Activated CD4-positive, alpha-beta memory T cell treated with anti-CD3 and anti-CD28 coated beads for 36 hours (primary cell): ENCODE measurements around the gene CSRNP3. TPM values are rescaled to one million over a fixed set of nuclear protein-coding genes. Genes with fewer than 3 reads are reported as not detected.

ENCODE experiments used
- CTCF ChIA-PET: fragments of 350-600 bp; sonication (Branson Sonifier 250); formaldehyde crosslinking; loops from one replicate; lab custom pipeline; 2021; ENCODE audit warnings: antibody characterized with exemption, inconsistent platforms; lab: Charles Lee
- POLR2A ChIA-PET: fragments of 350-600 bp; sonication (Branson Sonifier 250); formaldehyde crosslinking; loops from one replicate; lab custom pipeline; 2021; ENCODE audit warnings: antibody characterized with exemption; lab: Charles Lee
- DNase-seq: peaks from one replicate; pipeline ENCODE4 v3.0.0-alpha.2; 2020
- H3K27ac Mint-ChIP-seq: one replicate; pipeline ENCODE4 v1.8.0; 2021; ENCODE audit warnings: mixed read lengths
- H3K27me3 Mint-ChIP-seq: one replicate; pipeline ENCODE4 v1.8.0; 2021; ENCODE audit warnings: mixed read lengths
- H3K36me3 Mint-ChIP-seq: one replicate; pipeline ENCODE4 v1.8.0; 2021; ENCODE audit warnings: mixed read lengths
- H3K4me1 Mint-ChIP-seq: one replicate; pipeline ENCODE4 v1.8.0; 2021; ENCODE audit warnings: low read depth, mixed read lengths
- H3K4me3 Mint-ChIP-seq: one replicate; pipeline ENCODE4 v1.8.0; 2021; ENCODE audit warnings: mild to moderate bottlenecking, mixed read lengths
- H3K9me3 Mint-ChIP-seq: one replicate; pipeline ENCODE4 v1.8.0; 2021; ENCODE audit warnings: mixed read lengths
- intact Hi-C: fragments of 100-400 bp; cut with micrococcal nuclease; formaldehyde crosslinking; loops from one replicate; pipeline ENCODE4 v1.15.1; 2023
- total RNA-seq, 2 experiments: library from RNA; stranded (reverse); gene quantifications; one replicate each; pipeline ENCODE4 v1.2.3, GENCODE V29; 2021

Gene CSRNP3
- total RNA-seq, 2 experiments from 2014 or later = not detected

- intact Hi-C loops = no loop called here
- Mint-ChIP-seq H3K27me3 (peaks cover 1% of the 10 kb centered on the region), H3K9me3 (no peaks in the 10 kb centered on the region), H3K4me3 (no peak overlapping the region), H3K27ac (no peak overlapping the region), H3K4me1 (no peaks in the 10 kb centered on the region), H3K36me3 (no peaks in the 10 kb centered on the region)
- no peak for DNase-seq
- CTCF ChIA-PET = no interaction called here
- POLR2A ChIA-PET = no interaction called here
Measured at GRCh38 chr2:165475277-165476004, 5.9 kb downstream of the CSRNP3 start.

GRCh38 chr2:165479856-165480255 lies 10.4 kb downstream of the CSRNP3 start:
- Mint-ChIP-seq H3K27ac (no peak overlapping the region), H3K9me3 (no peaks in the 10 kb centered on the region), H3K4me1 (no peaks in the 10 kb centered on the region), H3K4me3 (no peak overlapping the region), H3K27me3 (peaks cover 1% of the 10 kb centered on the region), H3K36me3 (no peaks in the 10 kb centered on the region)
- ChIA-PET POLR2A (no interaction called here), CTCF (no interaction called here)
- intact Hi-C loops = no loop called here
- DNase-seq = no peak

- Mint-ChIP-seq H3K4me1 (no peaks in the 10 kb centered on the region), H3K36me3 (no peaks in the 10 kb centered on the region), H3K27me3 (no peaks in the 10 kb centered on the region), H3K4me3 (no peak overlapping the region), H3K9me3 (no peaks in the 10 kb centered on the region), H3K27ac (no peak overlapping the region)
- intact Hi-C loops = no loop called here
- no peak for DNase-seq
- CTCF ChIA-PET = no interaction called here
- POLR2A ChIA-PET = no interaction called here
Measured at GRCh38 chr2:165494573-165494972, 25.1 kb downstream of the CSRNP3 start.

- H3K4me3 Mint-ChIP-seq = no peak overlapping the region
- intact Hi-C loops = no loop called here
- POLR2A ChIA-PET = no interaction called here
- no peak overlapping the region for H3K27ac Mint-ChIP-seq
- DNase-seq = no peak
- no peaks in the 10 kb centered on the region for H3K4me1 Mint-ChIP-seq
- H3K9me3 Mint-ChIP-seq = no peaks in the 10 kb centered on the region
- CTCF ChIA-PET = no interaction called here
- H3K36me3 Mint-ChIP-seq = no peaks in the 10 kb centered on the region
- no peaks in the 10 kb centered on the region for H3K27me3 Mint-ChIP-seq
Measured at GRCh38 chr2:165497659-165498317, 28.3 kb downstream of the CSRNP3 start.

DNA sequence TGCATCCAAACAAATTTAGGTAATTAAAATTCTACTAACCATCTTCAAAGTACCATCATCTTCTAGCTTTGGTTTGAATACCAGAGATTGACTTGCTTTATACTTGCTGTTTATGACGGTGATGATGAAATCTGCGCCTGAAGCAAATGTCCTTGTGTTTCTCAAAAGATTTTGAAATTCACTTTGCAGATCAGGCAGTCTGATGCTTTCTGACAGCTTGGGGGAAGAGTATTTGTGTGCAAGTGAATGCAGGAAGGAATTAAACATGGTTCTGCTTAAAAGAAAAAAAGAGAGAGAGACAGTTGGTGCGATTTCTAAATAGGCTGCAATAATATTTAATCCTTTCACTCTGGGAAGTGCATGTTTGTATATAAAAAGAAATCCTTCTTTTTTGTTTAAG lies 29.6 kb downstream of the CSRNP3 start:
- Mint-ChIP-seq H3K27ac (no peak overlapping the region), H3K36me3 (no peaks in the 10 kb centered on the region), H3K4me1 (no peaks in the 10 kb centered on the region), H3K27me3 (no peaks in the 10 kb centered on the region), H3K9me3 (no peaks in the 10 kb centered on the region), H3K4me3 (no peak overlapping the region)
- intact Hi-C loops = no loop called here
- no peak for DNase-seq
- ChIA-PET POLR2A (no interaction called here), CTCF (no interaction called here)

- intact Hi-C loops = no loop called here
- CTCF ChIA-PET = no interaction called here
- Mint-ChIP-seq H3K27me3 (no peaks in the 10 kb centered on the region), H3K9me3 (no peaks in the 10 kb centered on the region), H3K4me1 (no peaks in the 10 kb centered on the region), H3K36me3 (no peaks in the 10 kb centered on the region), H3K27ac (no peak overlapping the region), H3K4me3 (no peak overlapping the region)
- POLR2A ChIA-PET = no interaction called here
- DNase-seq = no peak
Measured at GRCh38 chr2:165500001-165500400, 30.5 kb downstream of the CSRNP3 start.

GRCh38 chr2:165500816-165501215 lies 31.3 kb downstream of the CSRNP3 start:
- Mint-ChIP-seq H3K9me3 (no peaks in the 10 kb centered on the region), H3K36me3 (no peaks in the 10 kb centered on the region), H3K4me1 (no peaks in the 10 kb centered on the region), H3K4me3 (no peak overlapping the region), H3K27me3 (no peaks in the 10 kb centered on the region), H3K27ac (no peak overlapping the region)
- ChIA-PET CTCF (no interaction called here), POLR2A (no interaction called here)
- no peak for DNase-seq
- intact Hi-C loops = no loop called here

- Mint-ChIP-seq H3K27me3 (no peaks in the 10 kb centered on the region), H3K36me3 (no peaks in the 10 kb centered on the region), H3K4me3 (no peak overlapping the region), H3K9me3 (no peaks in the 10 kb centered on the region), H3K4me1 (no peaks in the 10 kb centered on the region), H3K27ac (no peak overlapping the region)
- CTCF ChIA-PET = no interaction called here
- DNase-seq = no peak
- intact Hi-C loops = no loop called here
- POLR2A ChIA-PET = no interaction called here
Measured at GRCh38 chr2:165505514-165505913, 36.0 kb downstream of the CSRNP3 start.

DNA sequence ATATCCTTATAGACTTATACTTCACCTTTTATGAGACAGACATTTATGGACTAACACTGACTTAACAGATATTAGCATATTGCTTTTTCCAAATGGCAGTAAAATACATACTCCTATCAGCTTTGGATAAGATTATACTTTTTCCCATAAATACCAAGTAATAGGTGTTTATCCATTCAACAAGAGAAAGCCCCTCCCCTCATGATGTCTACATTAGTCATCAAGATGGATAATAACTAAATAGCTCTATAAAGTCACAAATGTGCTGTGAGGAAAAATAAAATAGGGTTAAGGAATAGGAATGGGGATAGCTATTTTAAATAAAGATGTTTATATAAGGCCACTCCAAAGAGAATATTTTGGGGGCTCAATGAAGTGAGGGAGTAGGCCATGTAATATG lies 39.4 kb downstream of the CSRNP3 start:
- ChIA-PET POLR2A (no interaction called here), CTCF (no interaction called here)
- Mint-ChIP-seq H3K36me3 (no peaks in the 10 kb centered on the region), H3K4me1 (no peaks in the 10 kb centered on the region), H3K27me3 (no peaks in the 10 kb centered on the region), H3K9me3 (no peaks in the 10 kb centered on the region), H3K4me3 (no peak overlapping the region), H3K27ac (no peak overlapping the region)
- DNase-seq = no peak
- intact Hi-C loops = no loop called here

DNA sequence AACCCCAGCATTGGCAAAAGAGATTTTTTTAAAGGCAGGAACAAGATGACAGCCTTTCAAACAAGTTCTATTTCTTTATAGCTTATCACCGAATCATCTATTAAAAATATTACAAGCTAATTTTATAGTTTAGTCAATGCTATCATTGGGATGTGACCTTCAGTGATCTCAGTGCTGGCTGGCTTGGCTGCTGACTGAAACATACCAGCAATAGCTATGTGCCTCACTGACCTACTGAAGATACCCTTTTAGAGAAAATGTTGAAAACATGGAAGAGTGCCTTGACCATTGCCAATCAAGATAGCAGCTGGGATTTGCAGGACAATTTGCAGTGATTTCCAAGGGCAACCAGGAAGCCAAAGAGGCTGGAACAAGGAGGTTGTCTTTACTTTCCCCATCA lies 44.0 kb downstream of the CSRNP3 start:
- Mint-ChIP-seq H3K4me1 (no peaks in the 10 kb centered on the region), H3K4me3 (no peak overlapping the region), H3K9me3 (no peaks in the 10 kb centered on the region), H3K27me3 (no peaks in the 10 kb centered on the region), H3K36me3 (no peaks in the 10 kb centered on the region), H3K27ac (no peak overlapping the region)
- intact Hi-C loops = no loop called here
- no peak for DNase-seq
- ChIA-PET CTCF (no interaction called here), POLR2A (no interaction called here)

- H3K36me3 Mint-ChIP-seq = no peaks in the 10 kb centered on the region
- intact Hi-C loops = no loop called here
- H3K9me3 Mint-ChIP-seq = no peaks in the 10 kb centered on the region
- H3K27me3 Mint-ChIP-seq = no peaks in the 10 kb centered on the region
- DNase-seq = no peak
- ChIA-PET CTCF (no interaction called here), POLR2A (no interaction called here)
- no peak overlapping the region for H3K27ac Mint-ChIP-seq
- no peak overlapping the region for H3K4me3 Mint-ChIP-seq
- H3K4me1 Mint-ChIP-seq = no peaks in the 10 kb centered on the region
Measured at GRCh38 chr2:165518611-165519010, 49.1 kb downstream of the CSRNP3 start.

- H3K4me1 Mint-ChIP-seq = no peaks in the 10 kb centered on the region
- no peak for DNase-seq
- CTCF ChIA-PET = no interaction called here
- no peaks in the 10 kb centered on the region for H3K36me3 Mint-ChIP-seq
- H3K9me3 Mint-ChIP-seq = no peaks in the 10 kb centered on the region
- no peaks in the 10 kb centered on the region for H3K27me3 Mint-ChIP-seq
- POLR2A ChIA-PET = no interaction called here
- H3K27ac Mint-ChIP-seq = no peak overlapping the region
- no peak overlapping the region for H3K4me3 Mint-ChIP-seq
- intact Hi-C loops = no loop called here
Measured at GRCh38 chr2:165522719-165523118, 53.2 kb downstream of the CSRNP3 start.

- intact Hi-C loops = no loop called here
- POLR2A ChIA-PET = no interaction called here
- Mint-ChIP-seq H3K9me3 (no peaks in the 10 kb centered on the region), H3K4me1 (no peaks in the 10 kb centered on the region), H3K27me3 (no peaks in the 10 kb centered on the region), H3K27ac (no peak overlapping the region), H3K4me3 (no peak overlapping the region), H3K36me3 (no peaks in the 10 kb centered on the region)
- CTCF ChIA-PET = no interaction called here
- no peak for DNase-seq
Measured at GRCh38 chr2:165524720-165525119, 55.2 kb downstream of the CSRNP3 start.
